Calu3 (cell line): ENCODE measurements around the gene CENPO. TPM values are rescaled to one million over a fixed set of nuclear protein-coding genes. Genes with fewer than 3 reads are reported as not detected.

Experiments used
- BruUV-seq: library from RNA; stranded (reverse); fragments of 400-500 nt; replicated peaks from 2 replicates; lab custom pipeline; 2021; lab: Mats Ljungman, UMichigan
- CTCF ChIA-PET: fragments of 300-600 bp; sonication (Branson Sonifier 250); formaldehyde crosslinking; loops from one replicate; lab custom pipeline; 2022; ENCODE audit warnings: antibody characterized with exemption; lab: Charles Lee
- DNase-seq: peaks from one replicate; pipeline ENCODE4 v3.0.0; 2022
- H3K27ac Mint-ChIP-seq: one replicate; pipeline ENCODE4 v1.8.0; 2022; ENCODE audit warnings: mixed read lengths; ENCODE audit not compliant: unreplicated experiment
- H3K27me3 Mint-ChIP-seq: one replicate; pipeline ENCODE4 v1.8.0; 2022; ENCODE audit warnings: mixed read lengths; ENCODE audit not compliant: unreplicated experiment
- H3K36me3 Mint-ChIP-seq: one replicate; pipeline ENCODE4 v1.8.0; 2022; ENCODE audit warnings: mild to moderate bottlenecking, moderate library complexity, mixed read lengths; ENCODE audit not compliant: insufficient read depth, unreplicated experiment
- H3K4me1 Mint-ChIP-seq: one replicate; pipeline ENCODE4 v1.8.0; 2022; ENCODE audit warnings: mild to moderate bottlenecking, low read depth, mixed read lengths; ENCODE audit not compliant: unreplicated experiment
- H3K4me3 Mint-ChIP-seq: one replicate; pipeline ENCODE4 v1.8.0; 2022; ENCODE audit warnings: mild to moderate bottlenecking, low read depth, moderate library complexity, mixed read lengths; ENCODE audit not compliant: unreplicated experiment
- H3K9me3 Mint-ChIP-seq: one replicate; pipeline ENCODE4 v1.8.0; 2022; ENCODE audit warnings: low read depth, mixed read lengths; ENCODE audit not compliant: unreplicated experiment
- intact Hi-C: fragments of 100-400 bp; cut with micrococcal nuclease; formaldehyde crosslinking; loops from one replicate; pipeline ENCODE4 v1.10.0; 2022; ENCODE audit not compliant: unreplicated experiment
- total RNA-seq: library from RNA; stranded (reverse); gene quantifications from 2 replicates; pipeline ENCODE4 v1.2.3, GENCODE V29; 2022
- TF ChIP-seq, protein P1 (sequence below): fragments of 200-600 bp; IDR thresholded peaks from one replicate; pipeline ENCODE4 v1.8.0; 2022; ENCODE audit warnings: antibody characterized with exemption; ENCODE audit not compliant: unreplicated experiment

Gene CENPO
- total RNA-seq, 1 experiment from 2014 or later = 43.1 TPM

DNA sequence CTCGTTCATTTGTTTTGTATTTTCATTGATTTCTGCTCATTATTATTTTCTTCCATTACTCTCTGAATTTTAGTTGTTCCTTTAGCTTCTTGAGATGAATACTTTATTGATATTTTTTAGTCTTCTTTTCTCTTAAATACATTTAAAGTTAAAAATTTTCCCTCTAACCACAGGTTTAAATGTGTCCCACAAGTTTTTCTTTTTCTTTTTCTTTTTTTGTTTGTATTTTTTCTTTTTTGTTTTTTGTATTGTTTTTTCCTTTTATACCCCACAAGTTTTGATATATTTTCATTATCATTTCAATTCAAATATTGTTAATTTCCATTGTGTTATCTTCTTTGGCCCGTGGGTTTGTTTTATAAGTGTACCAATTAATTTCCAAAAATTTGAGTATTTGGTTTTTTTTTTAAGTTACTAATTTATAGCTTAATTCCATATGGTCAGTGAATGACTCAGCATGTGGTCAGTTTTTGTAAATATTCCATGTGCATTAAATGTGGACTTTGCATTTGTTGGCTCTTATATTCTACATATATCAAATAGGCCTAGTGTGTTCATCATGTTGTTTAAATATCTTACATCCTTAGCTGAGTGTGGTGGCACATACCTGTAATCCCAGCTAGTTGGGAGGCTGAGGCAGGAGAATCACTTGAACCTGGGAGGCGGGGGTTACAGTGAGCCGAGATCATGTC, 16.2 kb downstream of the CENPO start:
- H3K36me3 Mint-ChIP-seq = peaks cover 22% of the 10 kb centered on the region
- BruUV-seq = no TSS peak
- TF ChIP-seq, protein P1, sequence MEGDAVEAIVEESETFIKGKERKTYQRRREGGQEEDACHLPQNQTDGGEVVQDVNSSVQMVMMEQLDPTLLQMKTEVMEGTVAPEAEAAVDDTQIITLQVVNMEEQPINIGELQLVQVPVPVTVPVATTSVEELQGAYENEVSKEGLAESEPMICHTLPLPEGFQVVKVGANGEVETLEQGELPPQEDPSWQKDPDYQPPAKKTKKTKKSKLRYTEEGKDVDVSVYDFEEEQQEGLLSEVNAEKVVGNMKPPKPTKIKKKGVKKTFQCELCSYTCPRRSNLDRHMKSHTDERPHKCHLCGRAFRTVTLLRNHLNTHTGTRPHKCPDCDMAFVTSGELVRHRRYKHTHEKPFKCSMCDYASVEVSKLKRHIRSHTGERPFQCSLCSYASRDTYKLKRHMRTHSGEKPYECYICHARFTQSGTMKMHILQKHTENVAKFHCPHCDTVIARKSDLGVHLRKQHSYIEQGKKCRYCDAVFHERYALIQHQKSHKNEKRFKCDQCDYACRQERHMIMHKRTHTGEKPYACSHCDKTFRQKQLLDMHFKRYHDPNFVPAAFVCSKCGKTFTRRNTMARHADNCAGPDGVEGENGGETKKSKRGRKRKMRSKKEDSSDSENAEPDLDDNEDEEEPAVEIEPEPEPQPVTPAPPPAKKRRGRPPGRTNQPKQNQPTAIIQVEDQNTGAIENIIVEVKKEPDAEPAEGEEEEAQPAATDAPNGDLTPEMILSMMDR = no peak
- H3K9me3 Mint-ChIP-seq = peaks cover 3% of the 10 kb centered on the region
- intact Hi-C loops = no loop called here
- no peak overlapping the region for H3K4me3 Mint-ChIP-seq
- no peak overlapping the region for H3K27ac Mint-ChIP-seq
- H3K27me3 Mint-ChIP-seq = no peaks in the 10 kb centered on the region
- H3K4me1 Mint-ChIP-seq = peaks cover 16% of the 10 kb centered on the region
- CTCF ChIA-PET = interaction anchor here (0.7 kb wide), 1 partner anchor 14 kb away, joined by 4 read pairs; no protein-coding TSS in a partner anchor
- DNase-seq = no peak

DNA sequence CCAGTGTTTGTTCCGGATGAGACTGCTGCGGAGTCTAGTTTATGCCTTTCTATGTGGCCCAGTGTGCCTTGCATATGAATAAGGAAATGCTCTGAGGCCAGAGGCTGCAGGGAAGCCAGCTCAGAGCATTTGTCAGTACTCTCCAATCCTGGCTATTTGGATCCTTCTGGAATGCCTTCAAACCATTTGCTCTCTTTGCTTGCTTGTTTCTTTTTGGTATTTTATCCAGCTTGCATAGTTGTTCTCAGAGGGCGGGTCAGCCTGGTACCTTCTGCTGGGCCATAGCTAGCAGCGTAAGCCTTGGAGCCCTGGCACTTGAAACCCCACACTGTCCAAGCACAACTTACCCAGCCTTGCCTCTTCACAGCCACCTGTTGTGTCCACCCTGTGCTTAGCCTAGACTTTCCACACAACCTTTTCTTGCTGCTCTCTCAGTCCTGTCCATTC, 20.5 kb downstream of the CENPO start:
- H3K4me1 Mint-ChIP-seq = peaks cover 7% of the 10 kb centered on the region
- DNase-seq = no peak
- H3K9me3 Mint-ChIP-seq = no peaks in the 10 kb centered on the region
- intact Hi-C loops = no loop called here
- no peak overlapping the region for H3K27ac Mint-ChIP-seq
- H3K4me3 Mint-ChIP-seq = no peak overlapping the region
- no TSS peak for BruUV-seq
- CTCF ChIA-PET = no interaction called here
- no peaks in the 10 kb centered on the region for H3K27me3 Mint-ChIP-seq
- peaks cover 30% of the 10 kb centered on the region for H3K36me3 Mint-ChIP-seq
- TF ChIP-seq, protein P1 = no peak

DNA sequence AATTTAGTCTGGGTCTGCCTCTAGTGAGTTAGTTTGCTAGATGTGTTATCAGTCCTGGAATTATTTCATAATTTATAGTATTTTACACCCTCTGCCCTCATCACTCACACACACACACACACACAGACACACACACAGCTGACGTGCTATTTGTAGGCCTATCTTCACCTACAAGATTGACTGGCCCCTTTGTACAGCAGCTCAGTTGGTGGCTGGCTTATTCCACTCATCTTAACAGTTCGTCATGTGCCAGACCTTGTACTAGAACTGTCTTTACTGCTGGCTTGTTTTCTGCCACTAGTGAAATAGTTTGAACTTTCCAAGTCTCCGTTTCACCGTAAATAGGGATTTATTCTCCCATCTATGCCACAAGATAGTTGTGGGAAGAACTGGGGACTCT, 21.3 kb downstream of the CENPO start:
- no peak overlapping the region for H3K4me3 Mint-ChIP-seq
- no peak for DNase-seq
- CTCF ChIA-PET = no interaction called here
- H3K27ac Mint-ChIP-seq = no peak overlapping the region
- intact Hi-C loops = no loop called here
- TF ChIP-seq, protein P1 = no peak
- H3K27me3 Mint-ChIP-seq = no peaks in the 10 kb centered on the region
- BruUV-seq = no TSS peak
- peaks cover 7% of the 10 kb centered on the region for H3K4me1 Mint-ChIP-seq
- peaks cover 30% of the 10 kb centered on the region for H3K36me3 Mint-ChIP-seq
- H3K9me3 Mint-ChIP-seq = no peaks in the 10 kb centered on the region

DNA sequence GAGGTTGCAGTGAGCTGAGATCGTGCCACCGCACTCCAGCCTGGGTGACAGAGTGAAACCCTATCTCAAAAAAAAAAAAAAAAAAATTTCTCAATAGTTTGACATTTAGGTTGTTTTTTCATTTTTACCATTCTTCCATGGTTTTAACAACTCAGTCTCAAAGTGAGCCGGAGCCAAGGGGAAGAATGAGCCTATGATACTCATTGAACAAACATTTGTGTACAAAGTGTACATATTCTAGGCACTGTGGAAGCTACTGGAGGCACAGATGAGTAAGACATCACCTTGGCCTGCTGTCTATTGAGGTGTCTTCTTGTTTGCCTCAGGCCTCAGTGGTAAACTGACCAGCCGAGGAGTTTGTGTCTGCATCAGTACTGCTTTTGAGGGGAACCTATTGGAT, 21.9 kb downstream of the CENPO start:
- no peak overlapping the region for H3K27ac Mint-ChIP-seq
- DNase-seq = no peak
- H3K4me1 Mint-ChIP-seq = peaks cover 7% of the 10 kb centered on the region
- H3K4me3 Mint-ChIP-seq = no peak overlapping the region
- peaks cover 30% of the 10 kb centered on the region for H3K36me3 Mint-ChIP-seq
- intact Hi-C loops = no loop called here
- no TSS peak for BruUV-seq
- H3K27me3 Mint-ChIP-seq = no peaks in the 10 kb centered on the region
- CTCF ChIA-PET = no interaction called here
- TF ChIP-seq, protein P1 = no peak
- H3K9me3 Mint-ChIP-seq = no peaks in the 10 kb centered on the region
